ENCODE measurements around the gene TRIM23.
"Not testable (repeated sequence)": the region's sequence is repeated elsewhere in the genome, so short reads cannot be mapped to it uniquely, and the experiment has no call there.

The TRIM23 gene

GRCh38 chr5:65624025-65624570, at the start of gene TRIM23:
Gene TRIM23, minus strand, starts transcription at chr5:65624333. Its CDS starts 59 bp downstream, at chr5:65624274.
- peak; percentile 77 for DNase-seq (ENCODE audit: low read depth)

- peak; percentile 45 for DNase-seq (ENCODE audit: low read depth)
These were observed 48.7 kb upstream of the TRIM23 start for GRCh38 chr5:65672796-65673195.

GRCh38 chr5:65668696-65669095, 44.6 kb upstream of the TRIM23 start:
- no peak for DNase-seq (ENCODE audit: low read depth)

GRCh38 chr5:65663804-65664521, 39.8 kb upstream of the TRIM23 start:
- no peak for DNase-seq (ENCODE audit: low read depth)

GRCh38 chr5:65654713-65655112, 30.6 kb upstream of the TRIM23 start:
- DNase-seq (ENCODE audit: low read depth) = no peak

- no peak for DNase-seq (ENCODE audit: low read depth)
These were observed 27.0 kb upstream of the TRIM23 start for GRCh38 chr5:65651144-65651543.

- no peak for DNase-seq (ENCODE audit: low read depth)
These were observed 23.8 kb upstream of the TRIM23 start for GRCh38 chr5:65647941-65648340.

- no peak for DNase-seq (ENCODE audit: low read depth)
These were observed 22.8 kb upstream of the TRIM23 start for GRCh38 chr5:65646938-65647337.

- no peak for DNase-seq (ENCODE audit: low read depth)
These were observed 16.1 kb upstream of the TRIM23 start for GRCh38 chr5:65640240-65640639.

- no peak for DNase-seq (ENCODE audit: low read depth)
These were observed 6.8 kb upstream of the TRIM23 start for GRCh38 chr5:65630981-65631380.

- no peak for DNase-seq (ENCODE audit: low read depth)
These were observed 1.6 kb upstream of the TRIM23 start for GRCh38 chr5:65625743-65626142.

GRCh38 chr5:65624571-65625555, 730 bp upstream of the TRIM23 start, which contains the start of the genes SHLD3 and TRAPPC13:
Gene SHLD3, plus strand, starts transcription at chr5:65625027. Its CDS starts 4,561 bp downstream, at chr5:65629588.
Gene TRAPPC13, plus strand, starts transcription at chr5:65625027. Its CDS starts 34 bp downstream, at chr5:65625061.
- peak; percentile 45 for DNase-seq (ENCODE audit: low read depth)

- no peak for DNase-seq (ENCODE audit: low read depth)
These were observed 651 bp downstream of the TRIM23 start for GRCh38 chr5:65623482-65623881.

GRCh38 chr5:65621961-65622360, 2.2 kb downstream of the TRIM23 start:
- not testable (repeated sequence) for DNase-seq (ENCODE audit: low read depth)

- no peak for DNase-seq (ENCODE audit: low read depth)
These were observed 4.1 kb downstream of the TRIM23 start for GRCh38 chr5:65620021-65620420.

- no peak for DNase-seq (ENCODE audit: low read depth)
These were observed 11.7 kb downstream of the TRIM23 start for GRCh38 chr5:65612298-65612907.

GRCh38 chr5:65611524-65611923, 12.6 kb downstream of the TRIM23 start:
- peak; percentile 58 for DNase-seq (ENCODE audit: low read depth)

GRCh38 chr5:65601761-65602160, 22.4 kb downstream of the TRIM23 start:
- not testable (repeated sequence) for DNase-seq (ENCODE audit: low read depth)

- DNase-seq (ENCODE audit: low read depth) = no peak
These were observed 35.4 kb downstream of the TRIM23 start for GRCh38 chr5:65588694-65589093.

- no peak for DNase-seq (ENCODE audit: low read depth)
These were observed 47.0 kb downstream of the TRIM23 start for GRCh38 chr5:65577141-65577540.

GRCh38 chr5:65570598-65571226, 53.4 kb downstream of the TRIM23 start:
- DNase-seq (ENCODE audit: low read depth) = no peak

Data from non-pigmented ciliary epithelial cell (primary cell).